NB4 (cell line): ENCODE measurements around the gene KRTAP9-2.
"Not testable (repeated sequence)": the region's sequence is repeated elsewhere in the genome, so short reads cannot be mapped to it uniquely, and the experiment has no call there.

Experiments used
- DNase-seq: peaks from one replicate; pipeline ENCODE4 v3.0.0; 2010; ENCODE audit warnings: low read depth
- H3K4me3 ChIP-seq: one replicate; pipeline ENCODE4 v1.5.1; 2011; ENCODE audit warnings: mild to moderate bottlenecking, low read depth, low read length, moderate library complexity
- CTCF ChIP-seq: IDR thresholded peaks from one replicate; pipeline ENCODE4 v1.5.1; 2012; ENCODE audit warnings: low read depth, low read length
- MAX ChIP-seq: IDR thresholded peaks from 2 replicates; pipeline ENCODE4 v1.6.1; 2011; ENCODE audit warnings: low read depth, low read length
- MYC ChIP-seq: IDR thresholded peaks from 2 replicates; pipeline ENCODE4 v1.6.1; 2011; ENCODE audit warnings: low read depth, low read length
- POLR2A ChIP-seq: IDR thresholded peaks from 2 replicates; pipeline ENCODE4 v1.6.1; 2011; ENCODE audit warnings: mild to moderate bottlenecking; ENCODE audit not compliant: insufficient read length; ENCODE audit errors: extremely low read depth

Gene KRTAP9-2

GRCh38 chr17:41185001-41185400, 41.4 kb upstream of the KRTAP9-2 start:
- DNase-seq, result no peak
- TF ChIP-seq POLR2A, result no peak
- no peak for TF ChIP-seq MYC
- TF ChIP-seq MAX, result no peak
- TF ChIP-seq CTCF, result no peak
- no peak overlapping the region for H3K4me3 ChIP-seq

GRCh38 chr17:41186872-41187271, 39.6 kb upstream of the KRTAP9-2 start:
- TF ChIP-seq MAX, result no peak
- no peak for TF ChIP-seq CTCF
- no peak for TF ChIP-seq MYC
- TF ChIP-seq POLR2A, result no peak
- no peak for DNase-seq
- H3K4me3 ChIP-seq, result no peak overlapping the region

GRCh38 chr17:41189837-41190318, 36.6 kb upstream of the KRTAP9-2 start, which contains the start of gene KRTAP9-1:
KRTAP9-1 (plus strand) TSS chr17:41189887; CDS start chr17:41189887, 0 bp downstream.
- H3K4me3 ChIP-seq, DNase-seq: not testable (repeated sequence)

GRCh38 chr17:41190328-41190727, 36.1 kb upstream of the KRTAP9-2 start:
- TF ChIP-seq POLR2A, result no peak
- TF ChIP-seq CTCF, result no peak
- TF ChIP-seq MYC, result no peak
- TF ChIP-seq MAX, result no peak
- no peak overlapping the region for H3K4me3 ChIP-seq
- no peak for DNase-seq

GRCh38 chr17:41196068-41196467, 30.4 kb upstream of the KRTAP9-2 start:
- H3K4me3 ChIP-seq, result no peak overlapping the region
- no peak for DNase-seq
- TF ChIP-seq MYC, result no peak
- no peak for TF ChIP-seq POLR2A
- TF ChIP-seq MAX, result no peak
- TF ChIP-seq CTCF, result no peak

- DNase-seq, result no peak
- TF ChIP-seq CTCF, result no peak
- H3K4me3 ChIP-seq, result no peak overlapping the region
Measured at GRCh38 chr17:41199421-41200078, 26.9 kb upstream of the KRTAP9-2 start.
